GM13976 (cell line): ENCODE results near the gene RASAL3.

Source experiments
- DNase-seq: peaks from one replicate; pipeline ENCODE4 v3.0.0; 2012; ENCODE audit warnings: low spot score
- CTCF ChIP-seq: IDR thresholded peaks from 2 replicates; pipeline ENCODE4 v1.5.1; 2012; ENCODE audit warnings: borderline replicate concordance, mild to moderate bottlenecking; ENCODE audit not compliant: insufficient read depth; ENCODE audit errors: extremely low read depth, missing control alignments, control extremely low read depth
- in situ Hi-C: fragments of 300-500 bp; cut with MboI; formaldehyde crosslinking; loops from one replicate; pipeline ENCODE4 v1.12.0; 2022; ENCODE audit warnings: low sequenced_read_pairs, mixed read lengths, inconsistent platforms; ENCODE audit not compliant: unreplicated experiment

Gene RASAL3

GRCh38 chr19:15471639-15472101 is 7.3 kb upstream of the RASAL3 start:
- TF ChIP-seq CTCF: no peak
- no peak for DNase-seq
- in situ Hi-C loops: no loop called here

GRCh38 chr19:15469513-15470297 is 5.4 kb upstream of the RASAL3 start:
- no peak for DNase-seq
- in situ Hi-C loops: no loop called here
- no peak for TF ChIP-seq CTCF

GRCh38 chr19:15468675-15469512 is 4.5 kb upstream of the RASAL3 start:
- TF ChIP-seq CTCF: no peak
- no peak for DNase-seq
- in situ Hi-C loops: no loop called here

- TF ChIP-seq CTCF: no peak
- in situ Hi-C loops: no loop called here
- no peak for DNase-seq
These were observed 3.4 kb upstream of the RASAL3 start for GRCh38 chr19:15467734-15468214.

- no peak for TF ChIP-seq CTCF
- in situ Hi-C loops: no loop called here
- peak; percentile 59 for DNase-seq
These were observed 2.7 kb upstream of the RASAL3 start for GRCh38 chr19:15466851-15467733.
